SJSA1 (cell line): ENCODE measurements around the gene ENTPD8. TPM values are rescaled to one million over a fixed set of nuclear protein-coding genes. Genes with fewer than 3 reads are reported as not detected.

Source experiments
- DNase-seq, 2 experiments: peaks; one replicate each; pipeline ENCODE4 v3.0.0-alpha.2; 2015 to 2020; ENCODE audit warnings: low spot score in 2 of 2, low read depth in 1 of 2
- H3K27ac ChIP-seq: fragments of 250-450 bp; sonication (Bioruptor Pico); 2 replicates; pipeline ENCODE4 v1.5.1; 2020; ENCODE audit warnings: mild to moderate bottlenecking, moderate library complexity
- H3K27me3 ChIP-seq: fragments of 250-450 bp; sonication (Bioruptor Pico); replicated peaks from 2 replicates; pipeline ENCODE4 v1.5.1; 2020; ENCODE audit warnings: mild to moderate bottlenecking, moderate library complexity
- H3K36me3 ChIP-seq: fragments of 250-450 bp; sonication (Bioruptor Pico); 2 replicates; pipeline ENCODE4 v1.5.1; 2020; ENCODE audit warnings: mild to moderate bottlenecking
- H3K4me1 ChIP-seq: fragments of 250-450 bp; sonication (Bioruptor Pico); replicated peaks from 2 replicates; pipeline ENCODE4 v1.6.1; 2021; ENCODE audit warnings: mild to moderate bottlenecking
- H3K4me3 ChIP-seq: fragments of 250-450 bp; sonication (Bioruptor Pico); 2 replicates; pipeline ENCODE4 v1.5.1; 2020; ENCODE audit warnings: mild to moderate bottlenecking
- H3K9me3 ChIP-seq: fragments of 250-450 bp; sonication (Bioruptor Pico); replicated peaks from 2 replicates; pipeline ENCODE4 v1.5.1; 2020; ENCODE audit warnings: mild to moderate bottlenecking
- total RNA-seq: library from RNA; depleted of rRNA; stranded (reverse); fragments of >200 nt; shearing (Covaris generic); gene quantifications from 2 replicates; pipeline ENCODE4 v1.2.3, GENCODE V29; 2014

The ENTPD8 gene
- total RNA-seq, 1 experiment from 2014 or later = not detected

GRCh38 chr9:137429974-137430722, 11.0 kb downstream of the ENTPD8 start:
- H3K27ac ChIP-seq = no peak overlapping the region
- DNase-seq = no peak
- no peaks in the 10 kb centered on the region for H3K36me3 ChIP-seq
- no peaks in the 10 kb centered on the region for H3K4me1 ChIP-seq
- H3K9me3 ChIP-seq = no peaks in the 10 kb centered on the region
- no peak overlapping the region for H3K4me3 ChIP-seq
- no peaks in the 10 kb centered on the region for H3K27me3 ChIP-seq

- DNase-seq = no peak
- H3K27me3 ChIP-seq = no peaks in the 10 kb centered on the region
- H3K4me3 ChIP-seq = no peak overlapping the region
- H3K27ac ChIP-seq = no peak overlapping the region
- H3K9me3 ChIP-seq = no peaks in the 10 kb centered on the region
- no peaks in the 10 kb centered on the region for H3K4me1 ChIP-seq
- no peaks in the 10 kb centered on the region for H3K36me3 ChIP-seq
Observed at GRCh38 chr9:137429546-137429890, 11.6 kb downstream of the ENTPD8 start.

GRCh38 chr9:137428841-137429545, 12.2 kb downstream of the ENTPD8 start:
- Histone ChIP-seq H3K27ac (no peak overlapping the region), H3K27me3 (no peaks in the 10 kb centered on the region), H3K4me1 (peaks cover 2% of the 10 kb centered on the region), H3K4me3 (no peak overlapping the region), H3K9me3 (no peaks in the 10 kb centered on the region), H3K36me3 (no peaks in the 10 kb centered on the region)
- no peak for DNase-seq

- Histone ChIP-seq H3K9me3 (no peaks in the 10 kb centered on the region), H3K27ac (no peak overlapping the region), H3K36me3 (no peaks in the 10 kb centered on the region), H3K4me1 (peaks cover 9% of the 10 kb centered on the region), H3K27me3 (0 out of 2 replicates have a peak, but pooled peaks cover 3% of the 10 kb centered on the region), H3K4me3 (no peak overlapping the region)
- DNase-seq = no peak
Observed at GRCh38 chr9:137428311-137428630, 12.9 kb downstream of the ENTPD8 start.

GRCh38 chr9:137427454-137428310, 13.5 kb downstream of the ENTPD8 start:
- peaks cover 14% of the 10 kb centered on the region for H3K4me1 ChIP-seq
- H3K27ac ChIP-seq = no peak overlapping the region
- peaks cover 3% of the 10 kb centered on the region for H3K36me3 ChIP-seq
- DNase-seq = no peak
- 0 out of 2 replicates have a peak, but pooled peaks cover 3% of the 10 kb centered on the region for H3K27me3 ChIP-seq
- 0 out of 2 replicates have a peak, but pooled peaks cover 3% of the 10 kb centered on the region for H3K9me3 ChIP-seq
- no peak overlapping the region for H3K4me3 ChIP-seq

- H3K36me3 ChIP-seq = peaks cover 6% of the 10 kb centered on the region
- H3K9me3 ChIP-seq = 0 out of 2 replicates have a peak, but pooled peaks cover 3% of the 10 kb centered on the region
- H3K4me1 ChIP-seq = peaks cover 14% of the 10 kb centered on the region
- 0 out of 2 replicates have a peak, but pooled peaks cover 3% of the 10 kb centered on the region for H3K27me3 ChIP-seq
- H3K27ac ChIP-seq = no peak overlapping the region
- no peak for DNase-seq
- H3K4me3 ChIP-seq = no peak overlapping the region
Observed at GRCh38 chr9:137426018-137426681, 15.0 kb downstream of the ENTPD8 start.

- Histone ChIP-seq H3K27ac (no peak overlapping the region), H3K36me3 (peaks cover 13% of the 10 kb centered on the region), H3K4me1 (peaks cover 14% of the 10 kb centered on the region), H3K4me3 (peak overlapping the region; percentile 99), H3K9me3 (0 out of 2 replicates have a peak, but pooled peaks cover 3% of the 10 kb centered on the region), H3K27me3 (0 out of 2 replicates have a peak, but pooled peaks cover 3% of the 10 kb centered on the region)
- DNase-seq = no peak
Observed at GRCh38 chr9:137423514-137424291, 17.5 kb downstream of the ENTPD8 start.

GRCh38 chr9:137422604-137423513, 18.3 kb downstream of the ENTPD8 start, which contains the start of the genes EXD3 and NOXA1:
EXD3 (minus strand) TSS chr9:137423162; CDS start chr9:137395357, 27,805 bp downstream.
NOXA1 (plus strand) TSS chr9:137423393; CDS start chr9:137423530, 137 bp downstream.
- 0 out of 2 replicates have a peak, but pooled peaks cover 3% of the 10 kb centered on the region for H3K9me3 ChIP-seq
- peaks cover 13% of the 10 kb centered on the region for H3K36me3 ChIP-seq
- H3K4me1 ChIP-seq = peaks cover 14% of the 10 kb centered on the region
- peak within 1 kb of the TSS; percentile 99 for H3K4me3 ChIP-seq
- peak within 1 kb of the TSS; percentile 34 for H3K27ac ChIP-seq
- 0 out of 2 replicates have a peak, but pooled peaks cover 3% of the 10 kb centered on the region for H3K27me3 ChIP-seq
- DNase-seq = peak; percentile 51 to 93

- Histone ChIP-seq H3K9me3 (0 out of 2 replicates have a peak, but pooled peaks cover 3% of the 10 kb centered on the region), H3K4me3 (peak overlapping the region; percentile 99), H3K36me3 (peaks cover 13% of the 10 kb centered on the region), H3K27ac (peak overlapping the region; percentile 34; the same call in 1 of the 2 replicates), H3K27me3 (0 out of 2 replicates have a peak, but pooled peaks cover 3% of the 10 kb centered on the region), H3K4me1 (peaks cover 14% of the 10 kb centered on the region)
- peak in 1 of 2 experiments; percentile 12 for DNase-seq
Observed at GRCh38 chr9:137421838-137422603, 19.1 kb downstream of the ENTPD8 start.

GRCh38 chr9:137417161-137418021, 23.8 kb downstream of the ENTPD8 start:
- Histone ChIP-seq H3K36me3 (peaks cover 15% of the 10 kb centered on the region; the same call in 1 of the 2 replicates), H3K4me1 (peaks cover 39% of the 10 kb centered on the region), H3K9me3 (no peaks in the 10 kb centered on the region), H3K27ac (no peak overlapping the region), H3K4me3 (no peak overlapping the region), H3K27me3 (no peaks in the 10 kb centered on the region)
- DNase-seq = no peak
